Neural cell (in vitro differentiated cells): ENCODE results near the gene KRT2. TPM values are rescaled to one million over a fixed set of nuclear protein-coding genes. Genes with fewer than 3 reads are reported as not detected.

Experiments used
- H2AFZ ChIP-seq: fragments of 200-600, 300-800 bp; sonication (generic), shearing (Covaris generic); 2 replicates; pipeline ENCODE4 v1.6.0; 2014; ENCODE audit warnings: low read depth, mild to moderate bottlenecking, antibody characterized with exemption, low read length, moderate library complexity
- H3F3A ChIP-seq: fragments of 200-600 bp; shearing (Covaris generic); 2 replicates; pipeline ENCODE4 v1.6.1; 2016; ENCODE audit warnings: mild to moderate bottlenecking, moderate library complexity, mixed read lengths, antibody characterized with exemption, low read length; ENCODE audit not compliant: insufficient read depth, poor library complexity, severe bottlenecking
- H3K27ac ChIP-seq: fragments of 200-600, 300-800 bp; sonication (generic), shearing (Covaris generic); 2 replicates; pipeline ENCODE4 v1.5.1; 2014; ENCODE audit warnings: mild to moderate bottlenecking, low read length, moderate library complexity
- H3K27me3 ChIP-seq: fragments of 300-800, 200-600 bp; sonication (generic), shearing (Covaris generic); 2 replicates; pipeline ENCODE4 v1.6.0; 2014; ENCODE audit warnings: mild to moderate bottlenecking, low read depth, low read length, moderate library complexity; ENCODE audit not compliant: insufficient read depth
- H3K36me3 ChIP-seq: fragments of 300-800, 200-600 bp; sonication (generic), shearing (Covaris generic); 2 replicates; pipeline ENCODE4 v1.5.1; 2014; ENCODE audit warnings: mild to moderate bottlenecking, antibody characterized with exemption, low read length, moderate library complexity; ENCODE audit not compliant: insufficient read depth
- H3K4me2 ChIP-seq: fragments of 300-800, 200-600 bp; sonication (generic), shearing (Covaris generic); 2 replicates; pipeline ENCODE4 v1.6.0; 2014; ENCODE audit warnings: mild to moderate bottlenecking, low read length
- H3K4me3 ChIP-seq: fragments of 300-800, 200-600 bp; sonication (generic), shearing (Covaris generic); 2 replicates; pipeline ENCODE4 v1.5.1; 2014; ENCODE audit warnings: mild to moderate bottlenecking, low read length, moderate library complexity
- H3K79me2 ChIP-seq: fragments of 200-600 bp; shearing (Covaris generic); replicated peaks from 2 replicates; pipeline ENCODE4 v1.6.0; 2014; ENCODE audit warnings: mild to moderate bottlenecking, low read length, moderate library complexity; ENCODE audit not compliant: insufficient read depth
- H3K9ac ChIP-seq: fragments of 300-800, 200-600 bp; sonication (generic), shearing (Covaris generic); 2 replicates; pipeline ENCODE4 v1.6.1; 2016; ENCODE audit warnings: mild to moderate bottlenecking, low read length, mixed read lengths
- H3K9me2 ChIP-seq: fragments of 200-600 bp; shearing (Covaris generic); 2 replicates; pipeline ENCODE4 v1.6.1; 2016; ENCODE audit warnings: mild to moderate bottlenecking, low read length, mixed read lengths; ENCODE audit not compliant: insufficient read depth
- H3K9me3 ChIP-seq: fragments of 200-600, 300-800 bp; sonication (generic), shearing (Covaris generic); 2 replicates; pipeline ENCODE4 v1.6.1; 2016; ENCODE audit warnings: mild to moderate bottlenecking, mixed run types, low read length, moderate library complexity, mixed read lengths
- H4K20me1 ChIP-seq: fragments of 200-600 bp; shearing (Covaris generic); 2 replicates; pipeline ENCODE4 v1.6.1; 2016; ENCODE audit warnings: mild to moderate bottlenecking, mixed run types; ENCODE audit not compliant: insufficient read depth
- CTCF ChIP-seq: fragments of 450-650 bp; IDR thresholded peaks from 2 replicates; pipeline ENCODE4 v1.5.1; 2014; ENCODE audit warnings: antibody characterized with exemption, mild to moderate bottlenecking, moderate library complexity; ENCODE audit not compliant: poor library complexity, severe bottlenecking
- EP300 ChIP-seq: fragments of 450-650 bp; conservative IDR thresholded peaks from 2 replicates; pipeline ENCODE4 v1.6.1; 2014; ENCODE audit warnings: antibody characterized with exemption, mild to moderate bottlenecking, moderate library complexity; ENCODE audit not compliant: poor library complexity, severe bottlenecking
- EZH2 ChIP-seq: fragments of 200-600, 300-800 bp; shearing (Covaris generic), sonication (generic); IDR thresholded peaks from 2 replicates; pipeline ENCODE4 v1.6.1; 2014; ENCODE audit warnings: antibody characterized with exemption, low read length, borderline replicate concordance, mild to moderate bottlenecking; ENCODE audit not compliant: insufficient read depth, poor library complexity, severe bottlenecking
- MXI1 ChIP-seq: fragments of 450-650 bp; conservative IDR thresholded peaks from 2 replicates; pipeline ENCODE4 v1.6.1; 2014; ENCODE audit warnings: antibody characterized with exemption, mild to moderate bottlenecking; ENCODE audit not compliant: poor library complexity, severe bottlenecking
- POLR2AphosphoS5 ChIP-seq: IDR thresholded peaks from 2 replicates; pipeline ENCODE4 v1.6.1; 2012
- RAD21 ChIP-seq: fragments of 450-650 bp; conservative IDR thresholded peaks from 2 replicates; pipeline ENCODE4 v1.6.1; 2014; ENCODE audit warnings: antibody characterized with exemption, mild to moderate bottlenecking, moderate library complexity
- REST ChIP-seq: IDR thresholded peaks from 2 replicates; pipeline ENCODE4 v1.6.1; 2012; ENCODE audit warnings: borderline replicate concordance
- SMC3 ChIP-seq: fragments of 450-650 bp; conservative IDR thresholded peaks from 2 replicates; pipeline ENCODE4 v1.6.1; 2014; ENCODE audit warnings: antibody characterized with exemption, mild to moderate bottlenecking, moderate library complexity; ENCODE audit not compliant: poor library complexity
- TAF1 ChIP-seq: IDR thresholded peaks from 2 replicates; pipeline ENCODE4 v1.6.1; 2012; ENCODE audit warnings: low read depth
- polyA plus RNA-seq: library from polyadenylated mRNA; depleted of rRNA; stranded (reverse); fragments of >200 nt; gene quantifications from 2 replicates; pipeline ENCODE4 v1.2.3, GENCODE V29; 2014

Gene KRT2
- polyA plus RNA-seq, 1 donor from 2014 or later = not detected

GRCh38 chr12:52673713-52674432, 21.9 kb upstream of the KRT2 start:
- Histone ChIP-seq H3K9ac (no peak overlapping the region), H3K27ac (no peak overlapping the region)
- no peak for TF ChIP-seq SMC3
- TF ChIP-seq TAF1 = no peak
- TF ChIP-seq EP300 = no peak
- TF ChIP-seq MXI1 = no peak
- no peak for TF ChIP-seq RAD21
- no peak for TF ChIP-seq EZH2
- no peak for TF ChIP-seq POLR2AphosphoS5
- TF ChIP-seq REST = no peak
- no peak for TF ChIP-seq CTCF

GRCh38 chr12:52673217-52673616, 21.2 kb upstream of the KRT2 start:
- Histone ChIP-seq H3K4me3 (no peak overlapping the region), H3K4me2 (no peak overlapping the region), H3K9ac (no peak overlapping the region), H3F3A (no peaks in the 10 kb centered on the region), H3K27me3 (no peaks in the 10 kb centered on the region), H4K20me1 (no peaks in the 10 kb centered on the region), H3K36me3 (no peaks in the 10 kb centered on the region), H2AFZ (no peak overlapping the region), H3K79me2 (no peaks in the 10 kb centered on the region), H3K9me3 (no peaks in the 10 kb centered on the region), H3K9me2 (no peaks in the 10 kb centered on the region), H3K27ac (no peak overlapping the region)
- TF ChIP-seq MXI1 (no peak), REST (no peak), CTCF (no peak), SMC3 (no peak), TAF1 (no peak), RAD21 (no peak), EZH2 (no peak), POLR2AphosphoS5 (no peak), EP300 (no peak)

More at GRCh38 chr12:52673713-52674432, 21.9 kb upstream of the KRT2 start:
- Histone ChIP-seq H3K4me2 (no peak overlapping the region), H3K79me2 (no peaks in the 10 kb centered on the region), H2AFZ (no peak overlapping the region), H3K27me3 (no peaks in the 10 kb centered on the region), H3K9me2 (no peaks in the 10 kb centered on the region), H3K4me3 (no peak overlapping the region), H3F3A (no peaks in the 10 kb centered on the region), H3K36me3 (no peaks in the 10 kb centered on the region), H4K20me1 (no peaks in the 10 kb centered on the region), H3K9me3 (no peaks in the 10 kb centered on the region)
